TTC549 (cell line): ENCODE results near the gene MAPK8IP2.
"Not testable (repeated sequence)": the region's sequence is repeated elsewhere in the genome, so short reads cannot be mapped to it uniquely, and the experiment has no call there.

Experiments used
- FAIRE-seq: peaks from 2 replicates; lab custom pipeline; 2012; peaks lifted over from hg19 to GRCh38; lab: Jason Lieb, UNC

MAPK8IP2 gene

GRCh38 chr22:50640857-50641647 is 40.5 kb downstream of the MAPK8IP2 start:
- FAIRE-seq = no peak

- FAIRE-seq = no peak
Measured at GRCh38 chr22:50641696-50642607, 41.4 kb downstream of the MAPK8IP2 start.

DNA sequence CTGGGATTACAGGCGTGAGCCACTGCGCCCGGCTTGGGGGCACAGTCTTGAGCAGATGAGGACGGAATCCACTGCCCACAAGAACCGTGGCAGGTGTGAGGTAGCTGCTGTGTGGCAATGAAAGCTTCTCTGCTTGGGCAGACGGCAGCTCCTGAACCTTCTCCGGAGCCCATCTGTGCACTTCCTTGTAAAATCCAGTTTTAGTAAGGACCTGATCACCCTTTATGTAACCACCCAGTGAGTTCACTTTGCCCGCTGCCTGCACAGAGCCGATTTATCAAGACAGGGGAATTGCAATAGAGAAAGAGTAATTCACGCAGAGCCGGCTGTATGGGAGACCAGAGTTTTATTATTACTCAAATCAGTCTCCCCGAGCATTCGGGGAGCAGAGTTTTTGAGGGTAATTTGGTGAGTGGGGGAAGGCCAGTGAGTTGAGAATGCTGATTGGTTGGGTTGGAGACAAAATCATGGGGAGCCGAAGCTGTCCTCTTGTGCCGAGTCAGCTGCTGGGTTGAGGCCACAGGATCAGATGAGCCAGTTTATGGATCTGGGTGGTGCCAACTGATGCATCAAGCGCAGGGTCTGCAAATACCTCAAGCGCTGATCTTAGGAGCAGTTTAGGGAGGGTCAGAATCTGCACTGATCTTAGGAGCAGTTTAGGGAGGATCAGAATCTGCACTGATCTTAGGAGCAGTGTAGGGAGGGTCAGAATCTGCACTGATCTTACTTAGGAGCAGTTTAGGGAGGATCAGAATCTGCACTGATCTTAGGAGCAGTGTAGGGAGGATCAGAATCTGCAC is 42.6 kb downstream of the MAPK8IP2 start:
- FAIRE-seq = not testable (repeated sequence)

GRCh38 chr22:50643821-50644101 is 43.2 kb downstream of the MAPK8IP2 start:
- FAIRE-seq = not testable (repeated sequence)

GRCh38 chr22:50653256-50653655 is 52.7 kb downstream of the MAPK8IP2 start:
- no peak for FAIRE-seq

GRCh38 chr22:50654664-50655063 is 54.1 kb downstream of the MAPK8IP2 start:
- not testable (repeated sequence) for FAIRE-seq

DNA sequence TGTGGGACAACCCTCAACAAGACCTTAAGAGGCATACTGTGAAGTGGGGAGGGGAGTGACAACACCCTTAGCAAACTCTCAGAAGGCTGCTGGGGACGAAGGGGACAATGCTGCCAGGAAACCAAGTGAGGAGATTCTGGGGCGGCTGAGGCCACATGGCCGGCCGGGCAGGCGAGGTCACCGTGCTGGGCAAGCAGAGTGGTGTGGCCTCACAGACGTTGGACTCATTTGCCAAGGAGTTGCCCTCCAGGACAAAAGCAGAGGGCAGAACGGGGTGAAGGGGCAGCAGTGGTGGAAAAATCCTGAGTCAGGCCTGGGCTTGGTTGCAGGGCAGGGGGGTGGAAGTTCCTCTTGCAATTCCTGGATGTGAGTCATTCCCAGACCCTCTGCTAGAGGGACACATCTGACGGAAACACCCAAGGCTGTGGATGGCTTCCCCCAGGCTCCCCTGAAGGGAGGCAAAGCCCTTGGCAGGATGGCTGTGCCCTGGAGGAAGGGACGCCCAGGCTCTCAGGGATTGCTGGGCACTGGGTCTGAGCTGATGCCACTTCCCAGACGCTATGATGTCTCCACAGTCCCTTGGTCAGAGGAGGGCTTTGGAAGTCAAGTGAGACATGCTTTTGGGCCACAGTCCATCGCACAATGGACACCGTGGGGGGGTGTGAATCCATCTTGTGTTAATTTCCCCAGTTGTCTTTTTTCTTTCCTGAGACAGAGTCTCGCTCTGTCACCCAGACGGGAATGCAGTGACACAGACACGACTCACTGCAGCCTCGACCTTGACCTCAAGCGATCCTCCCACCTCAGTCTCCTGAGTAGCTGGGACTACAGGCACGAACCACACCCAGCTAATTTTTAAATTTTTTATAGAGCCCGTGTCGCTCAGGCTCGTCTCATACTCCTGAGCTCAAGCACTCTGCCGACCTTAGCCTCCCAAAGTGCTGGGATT is 55.8 kb downstream of the MAPK8IP2 start:
- no peak for FAIRE-seq

DNA sequence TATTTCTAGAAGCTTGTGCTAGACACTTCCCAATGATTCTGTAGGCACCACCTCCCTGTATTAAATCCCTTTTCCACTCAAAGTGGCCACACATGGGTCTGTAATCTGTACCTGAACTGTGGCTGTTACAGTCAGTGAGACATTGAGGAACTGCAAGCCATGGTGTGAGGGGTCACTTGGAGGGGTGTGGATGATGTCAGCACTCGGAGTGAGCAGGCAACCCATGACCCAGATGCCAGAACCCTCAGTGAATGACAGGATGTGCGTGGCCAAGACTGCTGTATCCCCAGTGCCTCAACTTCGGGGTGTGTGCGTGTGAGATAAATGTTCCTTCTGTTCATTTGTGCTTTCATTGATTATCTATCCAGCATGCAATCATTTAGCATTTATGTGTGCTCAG is 57.3 kb downstream of the MAPK8IP2 start:
- no peak for FAIRE-seq

- not testable (repeated sequence) for FAIRE-seq
Measured at GRCh38 chr22:50659711-50660110, 59.1 kb downstream of the MAPK8IP2 start.

- FAIRE-seq = no peak
Measured at GRCh38 chr22:50660306-50660705, 59.7 kb downstream of the MAPK8IP2 start.
